Spinal cord (tissue), 10 donors: ENCODE results near the gene ARL11. TPM values are rescaled to one million over a fixed set of nuclear protein-coding genes. Genes with fewer than 3 reads are reported as not detected.

Experiments used
- DNase-seq, 6 donors: peaks; one replicate each; pipeline versions ENCODE4 v3.0.0 to v3.0.0-alpha.2; 2013 to 2015; ENCODE audit warnings: low spot score in 6 of 6, low read depth in 4 of 6
- H3K27ac ChIP-seq: one replicate; pipeline ENCODE4 v1.5.1; 2013; ENCODE audit warnings: low read depth, low read length, control low read depth
- H3K27me3 ChIP-seq: one replicate; pipeline ENCODE4 v1.6.1; 2013; ENCODE audit warnings: low read length; ENCODE audit not compliant: control insufficient read depth, insufficient read depth
- H3K36me3 ChIP-seq: one replicate; pipeline ENCODE4 v1.6.1; 2013; ENCODE audit warnings: low read length; ENCODE audit not compliant: control insufficient read depth, insufficient read depth
- H3K4me1 ChIP-seq: one replicate; pipeline ENCODE4 v1.6.1; 2013; ENCODE audit warnings: low read length; ENCODE audit not compliant: control insufficient read depth, insufficient read depth
- H3K4me3 ChIP-seq: one replicate; pipeline ENCODE4 v1.5.1; 2013; ENCODE audit warnings: low read depth, low read length, control low read depth
- H3K9me3 ChIP-seq: one replicate; pipeline ENCODE4 v1.6.1; 2013; ENCODE audit warnings: low read length; ENCODE audit not compliant: control insufficient read depth, insufficient read depth
- WGBS: methylation state at CpG from one replicate; pipeline ENCODE4 v1.1.5; 2013; ENCODE audit warnings: missing lambda C conversion rate; ENCODE audit not compliant: insufficient coverage; 5-methylcytosine and 5-hydroxymethylcytosine counted together
- polyA plus RNA-seq, 2 donors: library from polyadenylated mRNA; unstranded; fragments of 120-200 nt; gene quantifications; one replicate each; pipeline ENCODE4 v1.2.1, GENCODE V29; 2013; ENCODE audit not compliant: insufficient read length in 2 of 2
- total RNA-seq, 2 donors: library from RNA; depleted of rRNA in 1 of 2; stranded (reverse); fragments of 120-200 nt in 1 of 2; fragments of >200 nt in 1 of 2; gene quantifications; one replicate each; pipeline versions ENCODE4 v1.2.3 to v1.2.4, GENCODE V29; 2013 to 2014
- donor health status: healthy.

ARL11 gene
- total and polyA plus RNA-seq, 4 donors: 0.24 to 0.79 (median 0.38) TPM

DNA sequence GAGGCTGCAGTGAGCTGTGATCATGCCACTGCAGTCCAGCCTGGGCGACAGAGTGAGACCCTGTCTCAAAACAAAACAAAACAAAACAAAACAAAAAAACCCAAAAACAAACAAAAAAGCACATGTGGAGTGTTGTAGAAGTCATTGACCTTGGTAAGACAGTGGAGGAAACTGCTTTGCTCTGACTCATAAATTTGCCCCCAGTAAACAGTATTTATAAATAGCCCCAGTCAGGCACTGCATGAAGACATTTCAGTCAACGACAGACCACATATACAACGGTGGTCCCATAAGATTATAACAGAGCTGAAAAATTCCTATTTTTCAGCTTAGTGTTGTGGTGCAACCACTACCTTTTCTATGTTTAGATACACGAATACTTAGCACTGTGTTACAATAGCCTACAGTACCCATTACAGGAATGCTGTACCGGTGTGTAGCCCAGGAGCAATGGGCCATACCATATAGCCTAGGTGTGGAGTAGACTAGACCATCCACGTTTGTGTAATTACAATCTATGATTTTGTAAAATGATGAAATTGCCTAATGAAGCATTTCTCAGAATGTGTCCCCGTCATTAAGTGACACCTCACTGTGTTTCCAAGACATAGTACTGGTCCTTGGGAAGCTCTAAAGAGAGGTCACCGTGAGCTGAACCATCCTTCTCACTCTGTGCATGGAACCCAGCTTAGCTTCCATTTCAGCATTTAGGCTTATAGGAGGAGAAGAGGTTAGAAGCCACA lies 1.1 kb downstream of the ARL11 start:
- no peaks in the 10 kb centered on the region for H3K9me3 ChIP-seq
- H3K4me1 ChIP-seq: peaks cover 13% of the 10 kb centered on the region
- H3K36me3 ChIP-seq: no peaks in the 10 kb centered on the region
- no peak for DNase-seq
- no peak overlapping the region for H3K27ac ChIP-seq
- no peak overlapping the region for H3K4me3 ChIP-seq
- 83% methylated on average over 1 of the region's 8 CpGs for WGBS
- H3K27me3 ChIP-seq: no peaks in the 10 kb centered on the region

DNA sequence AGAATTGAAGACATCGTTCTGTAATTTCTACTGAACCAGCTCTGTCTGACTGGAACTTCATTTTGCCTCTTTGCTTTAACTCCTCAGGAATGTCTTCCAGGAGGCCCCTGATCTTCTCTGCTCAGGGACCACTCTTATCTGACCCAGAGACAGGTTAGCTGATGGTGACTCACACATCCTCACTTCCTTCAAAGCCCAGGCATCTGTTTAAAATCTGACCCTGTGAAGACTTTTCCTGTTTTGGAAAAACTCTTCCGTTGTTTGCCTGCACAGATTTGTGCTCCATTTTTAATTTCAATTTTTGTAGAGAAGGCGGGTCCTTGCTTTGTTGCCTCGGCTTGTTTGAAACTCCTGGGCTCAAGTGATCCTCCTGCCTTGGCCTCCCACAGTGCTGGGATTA lies 1.6 kb downstream of the ARL11 start:
- H3K4me1 ChIP-seq: peaks cover 13% of the 10 kb centered on the region
- H3K4me3 ChIP-seq: no peak overlapping the region
- H3K27me3 ChIP-seq: no peaks in the 10 kb centered on the region
- no peaks in the 10 kb centered on the region for H3K36me3 ChIP-seq
- WGBS: 86% methylated on average over 4 of the region's 4 CpGs
- no peak for DNase-seq
- H3K9me3 ChIP-seq: no peaks in the 10 kb centered on the region
- no peak overlapping the region for H3K27ac ChIP-seq

DNA sequence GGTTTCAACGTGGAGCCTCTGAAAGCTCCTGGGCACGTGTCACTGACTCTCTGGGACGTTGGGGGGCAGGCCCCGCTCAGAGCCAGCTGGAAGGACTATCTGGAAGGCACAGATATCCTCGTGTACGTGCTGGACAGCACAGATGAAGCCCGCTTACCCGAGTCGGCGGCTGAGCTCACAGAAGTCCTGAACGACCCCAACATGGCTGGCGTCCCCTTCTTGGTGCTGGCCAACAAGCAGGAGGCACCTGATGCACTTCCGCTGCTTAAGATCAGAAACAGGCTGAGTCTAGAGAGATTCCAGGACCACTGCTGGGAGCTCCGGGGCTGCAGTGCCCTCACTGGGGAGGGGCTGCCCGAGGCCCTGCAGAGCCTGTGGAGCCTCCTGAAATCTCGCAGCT lies 2.3 kb downstream of the ARL11 start:
- Histone ChIP-seq H3K4me3 (no peak overlapping the region), H3K27me3 (no peaks in the 10 kb centered on the region), H3K27ac (peak overlapping the region; percentile 19), H3K36me3 (no peaks in the 10 kb centered on the region), H3K9me3 (no peaks in the 10 kb centered on the region), H3K4me1 (peaks cover 8% of the 10 kb centered on the region)
- no peak for DNase-seq
- 87% methylated on average over 16 of the region's 16 CpGs for WGBS

DNA sequence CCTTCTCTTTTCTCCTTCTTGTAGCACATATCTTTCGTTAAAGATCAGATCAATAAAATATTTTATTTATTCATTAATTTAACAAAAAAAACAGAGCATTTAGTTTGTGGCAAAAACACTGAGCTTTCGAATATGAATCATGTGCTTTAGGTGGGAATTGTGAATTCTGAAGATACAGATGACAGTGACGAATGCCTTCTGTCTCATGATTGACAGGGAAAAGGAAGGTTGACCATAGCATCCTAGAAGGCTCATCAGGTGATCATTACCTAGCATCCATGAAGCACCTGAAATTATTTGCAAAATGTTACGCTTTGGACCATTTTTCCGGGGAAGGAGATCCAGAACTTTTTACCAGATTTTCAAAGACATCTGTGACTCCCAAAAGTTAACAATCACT lies 3.8 kb downstream of the ARL11 start:
- no peaks in the 10 kb centered on the region for H3K36me3 ChIP-seq
- H3K4me1 ChIP-seq: peaks cover 7% of the 10 kb centered on the region
- no peaks in the 10 kb centered on the region for H3K9me3 ChIP-seq
- no peak for DNase-seq
- H3K4me3 ChIP-seq: no peak overlapping the region
- 100% methylated on average over 2 of the region's 5 CpGs for WGBS
- H3K27me3 ChIP-seq: no peaks in the 10 kb centered on the region
- no peak overlapping the region for H3K27ac ChIP-seq

DNA sequence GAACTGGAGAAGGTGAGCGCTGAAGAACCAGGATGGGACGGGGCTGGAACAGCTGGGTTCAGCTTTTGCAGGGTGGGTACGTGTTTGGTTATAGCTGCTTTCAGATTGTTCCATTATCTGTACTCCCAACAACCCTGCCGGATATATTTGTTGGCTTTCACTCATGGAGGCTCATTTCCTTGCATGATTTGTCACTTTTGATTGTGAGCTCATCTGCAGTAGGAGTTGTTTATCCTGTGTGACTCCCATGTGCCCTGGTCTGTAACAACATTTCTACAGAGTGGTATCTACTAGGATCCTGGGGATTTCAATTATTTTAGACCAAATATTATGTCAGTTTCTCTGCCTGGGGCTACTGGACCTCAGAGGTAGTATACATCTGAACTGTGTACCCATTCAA lies 5.4 kb downstream of the ARL11 start:
- no peaks in the 10 kb centered on the region for H3K9me3 ChIP-seq
- no peaks in the 10 kb centered on the region for H3K27me3 ChIP-seq
- no peaks in the 10 kb centered on the region for H3K4me1 ChIP-seq
- no peaks in the 10 kb centered on the region for H3K36me3 ChIP-seq
- no peak overlapping the region for H3K27ac ChIP-seq
- WGBS: 100% methylated on average over 1 of the region's 4 CpGs
- no peak overlapping the region for H3K4me3 ChIP-seq
- DNase-seq: no peak

DNA sequence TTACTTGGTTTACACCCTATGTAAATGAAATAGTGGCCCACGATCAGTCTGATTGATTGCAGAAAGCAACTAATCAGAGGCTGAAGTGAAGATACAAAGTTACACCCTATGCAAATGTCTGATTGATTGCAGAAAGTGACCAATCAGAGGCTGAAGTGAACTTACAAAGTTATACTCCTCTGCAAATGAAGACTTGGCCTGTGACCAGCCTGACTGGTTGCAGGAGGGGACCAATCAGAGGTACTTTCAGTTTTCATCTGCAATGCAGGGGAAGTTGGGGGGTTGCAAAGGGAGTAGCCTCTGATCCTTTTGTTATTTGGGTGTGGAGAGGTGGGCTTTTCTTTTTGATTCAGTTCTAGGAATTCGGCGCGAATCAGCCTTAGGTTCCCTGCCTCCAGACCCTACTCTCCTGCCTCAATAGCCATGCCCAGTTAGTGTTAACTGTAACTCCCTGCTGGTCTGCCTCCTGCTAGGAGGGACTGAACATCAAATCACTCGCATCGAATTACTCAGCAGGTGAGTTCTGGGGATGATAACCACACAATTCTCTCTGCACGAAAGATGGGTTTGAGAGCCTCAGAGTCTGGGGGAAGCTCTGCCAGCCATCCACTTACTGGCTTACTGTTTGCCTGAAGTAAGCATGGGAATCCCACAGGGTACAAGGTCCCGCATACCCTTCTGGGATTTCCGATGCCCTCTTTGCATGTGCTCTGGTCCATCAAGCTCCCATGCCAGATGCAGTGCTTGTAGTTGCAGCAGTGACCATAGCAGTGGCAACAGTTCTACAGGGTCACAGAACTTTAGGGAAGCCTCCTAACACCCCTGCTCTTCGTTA lies 7.5 kb downstream of the ARL11 start:
- H3K9me3 ChIP-seq: no peaks in the 10 kb centered on the region
- no peak overlapping the region for H3K27ac ChIP-seq
- H3K4me1 ChIP-seq: no peaks in the 10 kb centered on the region
- peak overlapping the region; percentile 7 for H3K4me3 ChIP-seq
- peak in 1 of 6 donors; percentile 61 for DNase-seq
- H3K36me3 ChIP-seq: no peaks in the 10 kb centered on the region
- 61% methylated on average over 6 of the region's 10 CpGs for WGBS
- no peaks in the 10 kb centered on the region for H3K27me3 ChIP-seq

DNA sequence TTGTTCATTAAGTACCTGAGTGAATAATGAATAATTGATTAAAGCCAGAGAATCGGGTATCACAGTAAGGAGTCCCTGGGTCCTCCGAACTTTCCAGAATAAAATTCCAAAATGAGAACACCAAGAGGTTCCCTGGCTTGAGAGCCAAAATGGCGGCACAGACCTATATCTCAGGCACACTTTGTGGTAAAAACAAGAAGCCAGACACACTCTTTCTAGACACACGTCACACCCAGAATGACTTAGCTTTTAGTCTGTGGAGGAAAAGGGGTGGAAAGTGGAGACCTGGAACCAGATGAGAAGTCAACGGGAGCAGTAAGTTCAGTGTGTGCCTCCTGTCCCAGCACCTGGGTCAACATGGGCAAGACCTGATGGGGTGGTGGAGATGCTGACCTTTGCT lies 8.4 kb downstream of the ARL11 start:
- H3K9me3 ChIP-seq: no peaks in the 10 kb centered on the region
- 94% methylated on average over 2 of the region's 5 CpGs for WGBS
- no peak overlapping the region for H3K27ac ChIP-seq
- H3K27me3 ChIP-seq: no peaks in the 10 kb centered on the region
- no peaks in the 10 kb centered on the region for H3K4me1 ChIP-seq
- no peak overlapping the region for H3K4me3 ChIP-seq
- DNase-seq: no peak
- H3K36me3 ChIP-seq: no peaks in the 10 kb centered on the region

DNA sequence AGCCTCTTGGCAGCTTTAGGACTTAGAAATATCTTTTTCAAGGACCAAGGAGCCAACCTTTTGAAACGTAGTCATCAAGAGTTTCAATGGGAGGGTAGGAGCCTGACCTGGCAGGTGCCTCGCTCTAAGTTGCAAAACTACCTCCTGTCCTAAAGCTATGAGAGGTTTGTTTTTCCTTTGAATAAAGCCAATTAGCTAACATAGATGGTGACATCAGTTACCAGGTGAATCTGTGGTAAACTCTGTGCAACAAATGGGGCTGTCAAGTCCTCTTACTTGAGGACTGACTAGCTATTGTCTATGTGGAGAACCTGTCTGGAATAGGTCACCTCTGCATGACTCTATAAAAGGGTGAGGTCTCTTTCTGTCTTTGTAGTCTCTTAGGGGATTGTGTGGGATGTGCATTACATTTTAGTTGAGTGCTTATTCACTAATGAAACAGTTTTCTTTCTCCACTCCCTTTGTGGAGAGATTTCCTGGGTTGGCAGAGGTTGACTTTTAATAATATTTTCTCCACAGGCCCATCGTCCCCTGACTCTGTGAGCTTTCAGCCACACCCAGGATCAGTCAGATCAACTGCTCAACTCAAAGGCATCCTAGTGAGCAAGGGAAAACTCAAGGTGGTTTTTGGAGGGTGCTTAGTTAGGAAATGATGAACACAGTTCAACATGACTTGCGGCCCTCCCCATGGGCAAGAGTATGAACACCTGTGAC lies 9.9 kb downstream of the ARL11 start:
- no peaks in the 10 kb centered on the region for H3K27me3 ChIP-seq
- H3K27ac ChIP-seq: no peak overlapping the region
- H3K4me1 ChIP-seq: no peaks in the 10 kb centered on the region
- 100% methylated on average over 2 of the region's 4 CpGs for WGBS
- H3K9me3 ChIP-seq: no peaks in the 10 kb centered on the region
- no peak overlapping the region for H3K4me3 ChIP-seq
- H3K36me3 ChIP-seq: no peaks in the 10 kb centered on the region
- no peak for DNase-seq

DNA sequence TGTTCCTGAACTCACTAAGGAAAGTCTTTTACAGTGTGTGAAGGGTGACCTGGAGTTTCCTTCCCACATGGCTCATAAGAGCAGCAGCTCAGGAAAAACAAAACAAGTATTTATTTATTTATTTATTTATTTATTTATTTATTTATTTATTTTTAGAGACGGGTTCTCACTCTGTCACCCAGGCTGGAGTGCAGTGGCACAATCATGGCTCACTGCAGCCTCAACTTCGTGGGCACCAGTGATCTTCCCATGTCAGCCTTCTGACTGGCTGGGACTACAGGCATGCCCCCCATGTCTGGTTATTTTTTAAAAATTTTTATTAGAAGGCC lies 10.4 kb downstream of the ARL11 start:
- Histone ChIP-seq H3K4me3 (no peak overlapping the region), H3K27ac (no peak overlapping the region), H3K9me3 (no peaks in the 10 kb centered on the region), H3K36me3 (no peaks in the 10 kb centered on the region), H3K27me3 (no peaks in the 10 kb centered on the region), H3K4me1 (no peaks in the 10 kb centered on the region)
- DNase-seq: no peak
- 100% methylated on average over 1 of the region's 2 CpGs for WGBS
